ENCODE results near the gene APOL1. TPM values are rescaled to one million over a fixed set of nuclear protein-coding genes. Genes with fewer than 3 reads are reported as not detected.

Gene APOL1, protein sequence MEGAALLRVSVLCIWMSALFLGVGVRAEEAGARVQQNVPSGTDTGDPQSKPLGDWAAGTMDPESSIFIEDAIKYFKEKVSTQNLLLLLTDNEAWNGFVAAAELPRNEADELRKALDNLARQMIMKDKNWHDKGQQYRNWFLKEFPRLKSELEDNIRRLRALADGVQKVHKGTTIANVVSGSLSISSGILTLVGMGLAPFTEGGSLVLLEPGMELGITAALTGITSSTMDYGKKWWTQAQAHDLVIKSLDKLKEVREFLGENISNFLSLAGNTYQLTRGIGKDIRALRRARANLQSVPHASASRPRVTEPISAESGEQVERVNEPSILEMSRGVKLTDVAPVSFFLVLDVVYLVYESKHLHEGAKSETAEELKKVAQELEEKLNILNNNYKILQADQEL
- 10 to 100 TPM; 37.6 to 42.1 TPM for total RNA-seq

DNA sequence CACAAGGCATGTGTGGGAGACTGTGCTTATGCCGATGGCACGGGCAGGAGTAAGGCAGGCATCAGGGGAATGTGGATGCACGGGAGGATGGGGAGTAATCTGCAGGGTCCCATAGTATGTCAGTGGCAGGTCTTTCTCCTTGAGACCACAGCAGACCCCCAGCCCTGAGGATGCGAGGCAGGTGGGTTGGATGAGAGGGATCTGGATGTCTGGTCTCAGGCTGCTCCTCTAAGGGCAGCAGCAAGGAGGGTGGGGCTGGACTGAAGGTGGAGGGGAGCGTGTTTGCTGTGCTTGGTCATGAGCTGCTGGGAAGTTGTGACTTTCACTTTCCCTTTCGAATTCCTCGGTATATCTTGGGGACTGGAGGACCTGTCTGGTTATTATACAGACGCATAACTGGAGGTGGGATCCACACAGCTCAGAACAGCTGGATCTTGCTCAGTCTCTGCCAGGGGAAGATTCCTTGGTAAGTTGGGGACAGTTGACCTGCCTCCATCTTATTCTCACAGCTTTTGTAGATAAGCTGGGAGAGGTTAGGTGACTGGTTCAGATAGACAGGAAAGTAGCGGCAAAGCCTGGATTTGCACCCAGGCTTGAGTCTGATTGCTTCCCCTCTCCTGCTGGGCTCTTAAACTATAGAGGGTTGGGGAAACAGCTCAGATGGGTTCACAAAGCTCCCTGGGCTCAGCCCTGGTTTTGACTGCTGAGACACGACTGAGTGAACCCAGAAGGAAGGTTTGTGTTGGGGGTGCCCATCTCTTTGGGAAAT, at the start of gene APOL1:
TSS of gene APOL1 (plus strand) at position 380 of the 769 bp plus-strand sequence. CDS start 1,823 bp downstream, outside the sequence.

DNA sequence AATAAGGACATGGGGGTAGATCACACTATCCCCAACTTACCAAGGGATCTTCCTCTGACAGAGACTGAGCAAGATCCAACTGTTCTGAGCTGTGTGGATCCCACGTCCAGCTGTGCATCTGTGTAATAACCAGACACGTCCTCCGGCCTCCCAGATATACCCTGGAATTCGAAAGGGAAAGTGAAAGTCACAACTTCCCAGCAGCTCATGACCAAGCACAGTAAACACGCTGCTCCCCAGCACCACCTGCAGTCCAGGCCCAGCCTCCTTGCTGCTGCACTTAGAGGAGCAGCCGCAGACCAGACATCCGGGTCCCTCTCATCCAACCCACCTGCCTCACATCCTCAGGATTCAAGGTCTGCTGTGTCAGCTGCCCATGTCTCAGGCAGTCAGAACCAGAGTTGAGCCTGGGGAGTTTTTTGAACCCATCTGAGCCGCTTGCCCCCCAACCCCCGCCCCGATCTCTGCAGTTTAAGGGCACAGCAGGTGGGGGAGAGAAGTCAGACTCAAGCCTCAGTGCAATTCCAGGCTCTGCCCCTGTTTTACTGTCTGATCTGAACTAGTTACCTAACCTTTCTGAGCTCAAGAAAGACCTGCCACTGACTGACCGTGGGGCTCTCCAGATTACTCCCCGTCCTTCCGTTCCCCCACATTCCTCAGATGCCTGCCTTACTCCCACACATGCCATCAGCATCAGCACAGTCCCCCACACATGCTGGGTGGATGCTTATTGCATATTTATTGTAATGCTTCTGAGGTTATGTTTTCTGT, 13.3 kb upstream of the APOL1 start, which contains the start of gene APOL2:
TSS of gene APOL2 (minus strand) at position 127 of the 771 bp plus-strand sequence. CDS start 6,365 bp downstream, outside the sequence.

Small RNA genes lying within 50 kb of the gene (microRNA-seq; reads per million reads assigned to microRNA genes)
- not detected for gene MIR6819 (ENCODE audit: borderline microRNAs expressed, borderline replicate concordance)

Other genes with a start within 250 kb of the APOL1 start
- under 1 TPM; 0.53 to 0.60 TPM for gene RBFOX2, start 224.3 kb upstream of the APOL1 start, total RNA-seq
- 100 to 1,000 TPM; 130 to 132 TPM for gene APOL3, start 92.4 kb upstream of the APOL1 start, total RNA-seq
- 1 to 10 TPM in 1 of 2 experiments, under 1 TPM in 1; 0.87 to 1.2 TPM for gene APOL4, start 51.3 kb upstream of the APOL1 start, total RNA-seq
- gene APOL2, start 13.6 kb upstream of the APOL1 start, total RNA-seq: 10 to 100 TPM; 81.9 to 87.9 TPM
- 100 to 1,000 TPM; 848 to 896 TPM for gene MYH9, start 134.8 kb downstream of the APOL1 start, total RNA-seq
- 10 to 100 TPM; 69.6 to 75.5 TPM for gene TXN2, start 228.5 kb downstream of the APOL1 start, total RNA-seq